ENCODE measurements around the gene CCDC77.

The CCDC77 gene

GRCh38 chr12:480831-481816, 79.7 kb downstream of the CCDC77 start:
- no peak for DNase-seq (ENCODE audit: low spot score)

GRCh38 chr12:482061-482460, 80.6 kb downstream of the CCDC77 start:
- no peak for DNase-seq (ENCODE audit: low spot score)

GRCh38 chr12:484096-484495, 82.7 kb downstream of the CCDC77 start:
- DNase-seq (ENCODE audit: low spot score), result no peak

- DNase-seq (ENCODE audit: low spot score), result no peak
Measured at GRCh38 chr12:490260-490659, 88.8 kb downstream of the CCDC77 start.
